Measurements from ENCODE around the gene ETFB. TPM values are rescaled to one million over a fixed set of nuclear protein-coding genes. Genes with fewer than 3 reads are reported as not detected.
A peak's percentile ranks its signal among the peaks of the same experiment; 100 is the strongest.

ETFB gene
- total and polyA plus RNA-seq, 9 of the 15 experiments (the other 6 are each of a cell fraction or from before 2014, with no cell fraction given) = 18.1 to 143 (median 96.1) TPM

GRCh38 chr19:51339313-51339686, 26.9 kb downstream of the ETFB start (continued):
- TF ChIP-seq MIER1 (IDR thresholded peaks at IDR 0.05; ENCODE audit: low read depth) (peak; percentile 72; the same call in 1 of the 2 replicates), SIX5 (IDR thresholded peaks at IDR 0.05; ENCODE audit: borderline replicate concordance in 1 of 2, insufficient read depth in 1 of 2, low read depth in 1 of 2, low read length in 2 of 2) (no peak), TOE1 (IDR thresholded peaks at IDR 0.05; ENCODE audit: borderline replicate concordance) (peak; percentile 67), TOE1 (CRISPR knock-in tag; IDR thresholded peaks at IDR 0.05; ENCODE audit: borderline replicate concordance, low read depth) (no peak), CTCFL (IDR thresholded peaks at IDR 0.05; ENCODE audit: borderline replicate concordance, insufficient read depth, low read depth, low read length, poor library complexity, severe bottlenecking) (peak; percentile 11), FOXK2 (conservative IDR thresholded peaks at IDR 0.05 in 1 of 2, IDR thresholded peaks at IDR 0.05 in 1 of 2; ENCODE audit: low read depth in 2 of 2) (peak in 1 of 2 experiments; percentile 43; a peak in 1 of 4 replicates), XRCC4 (IDR thresholded peaks at IDR 0.05; ENCODE audit: extremely low read depth, insufficient read depth, insufficient read length) (no peak), TAL1 (IDR thresholded peaks at IDR 0.05) (peak; percentile 25; the same call in 1 of the 2 replicates), HDAC2 (IDR thresholded peaks at IDR 0.05) (0 out of 2 replicates have a peak, but pooled peaks have one; percentile 30), TCF15 (CRISPR knock-in tag; IDR thresholded peaks at IDR 0.05) (peak; percentile 51; the same call in 1 of the 2 replicates), ZNF766 (CRISPR knock-in tag; conservative IDR thresholded peaks at IDR 0.05) (no peak), GTF2E2 (tag; IDR thresholded peaks at IDR 0.05) (peak; percentile 50; the same call in 1 of the 2 replicates), NCOA1 (IDR thresholded peaks at IDR 0.05; ENCODE audit: low read depth) (0 out of 2 replicates have a peak, but pooled peaks have one; percentile 50), CREB3L1 (IDR thresholded peaks at IDR 0.05; ENCODE audit: borderline replicate concordance, low read depth) (no peak), ZNF592 (IDR thresholded peaks at IDR 0.05) (no peak), ZNF507 (tag; conservative IDR thresholded peaks at IDR 0.05) (no peak)

All from K562 (cell line).